IMR-90 (cell line): ENCODE results near the gene SLC30A10. TPM values are rescaled to one million over a fixed set of nuclear protein-coding genes. Genes with fewer than 3 reads are reported as not detected.

Experiments
- ATAC-seq: fragments of 200-7000 bp; cut with Tn5 transposase; 2 replicates; pipeline ENCODE4 v1.9.1; 2020; ENCODE audit warnings: low read depth, mild to moderate bottlenecking, moderate library complexity
- BruUV-seq: library from RNA; stranded (reverse); fragments of 400-500 nt; replicated peaks from 2 replicates; lab custom pipeline; 2021; lab: Mats Ljungman, UMichigan
- CTCF ChIA-PET: fragments of 300-600 bp; formaldehyde crosslinking; extraction: SDS; loops from one replicate; lab custom pipeline; 2021; ENCODE audit warnings: antibody characterized with exemption; lab: Yijun Ruan, JAX
- POLR2A ChIA-PET: fragments of 300-600 bp; sonication (Branson Sonifier 250); formaldehyde crosslinking; loops from one replicate; lab custom pipeline; 2022; ENCODE audit warnings: antibody characterized with exemption; ENCODE audit not compliant: unreplicated experiment; lab: Charles Lee
- DNase-seq: peaks from one replicate; pipeline ENCODE4 v3.0.0; 2013
- H2AFZ ChIP-seq: replicated peaks from 2 replicates; pipeline ENCODE3; 2013; ENCODE audit warnings: low read length, mild to moderate bottlenecking; ENCODE audit not compliant: poor library complexity
- H2AK5ac ChIP-seq: 2 replicates; pipeline ENCODE4 v1.6.1; 2013; ENCODE audit warnings: low read depth, low read length, inconsistent platforms
- H2AK9ac ChIP-seq: replicated peaks from 2 replicates; pipeline ENCODE3; 2013; ENCODE audit warnings: mild to moderate bottlenecking, low read depth, low read length, moderate library complexity; ENCODE audit not compliant: poor library complexity
- H2BK120ac ChIP-seq: 2 replicates; pipeline ENCODE4 v1.6.1; 2013; ENCODE audit warnings: low read depth, low read length, inconsistent platforms
- H2BK15ac ChIP-seq: 3 replicates; pipeline ENCODE4 v1.6.1; 2013; ENCODE audit warnings: low read depth, low read length, inconsistent platforms
- H2BK20ac ChIP-seq: 2 replicates; pipeline ENCODE4 v1.6.1; 2013; ENCODE audit warnings: low read depth, mild to moderate bottlenecking, inconsistent platforms, low read length, moderate library complexity
- H2BK5ac ChIP-seq: 2 replicates; pipeline ENCODE4 v1.6.1; 2013; ENCODE audit warnings: mild to moderate bottlenecking, low read depth, low read length, inconsistent platforms; ENCODE audit not compliant: poor library complexity, severe bottlenecking
- H3K14ac ChIP-seq: replicated peaks from 2 replicates; pipeline ENCODE4 v1.6.1; 2013; ENCODE audit warnings: low read depth, low read length, inconsistent platforms
- H3K18ac ChIP-seq: 2 replicates; pipeline ENCODE4 v1.6.1; 2013; ENCODE audit warnings: low read depth, low read length, control low read depth
- H3K23ac ChIP-seq: 2 replicates; pipeline ENCODE4 v1.6.1; 2013; ENCODE audit warnings: low read depth, low read length, inconsistent platforms
- H3K27ac ChIP-seq: 2 replicates; pipeline ENCODE4 v1.5.1; 2013; ENCODE audit warnings: mild to moderate bottlenecking, control low read depth, low read length; ENCODE audit not compliant: insufficient read depth
- H3K27me3 ChIP-seq: 2 replicates; pipeline ENCODE4 v1.6.1; 2013; ENCODE audit warnings: low read length; ENCODE audit not compliant: control insufficient read depth, insufficient read depth
- H3K36me3 ChIP-seq: 2 replicates; pipeline ENCODE4 v1.6.1; 2013; ENCODE audit warnings: low read length, mixed read lengths; ENCODE audit not compliant: control insufficient read depth, insufficient read depth
- H3K4ac ChIP-seq: 2 replicates; pipeline ENCODE4 v1.6.1; 2013; ENCODE audit warnings: low read depth, low read length, inconsistent platforms
- H3K4me1 ChIP-seq: 2 replicates; pipeline ENCODE4 v1.6.1; 2013; ENCODE audit warnings: low read length, mixed read lengths; ENCODE audit not compliant: control insufficient read depth, insufficient read depth
- H3K4me2 ChIP-seq: 2 replicates; pipeline ENCODE4 v1.6.1; 2013; ENCODE audit warnings: low read depth, mild to moderate bottlenecking, control low read depth, low read length, moderate library complexity
- H3K4me3 ChIP-seq: 2 replicates; pipeline ENCODE4 v1.5.1; 2013; ENCODE audit warnings: low read depth, mild to moderate bottlenecking, control low read depth, low read length, moderate library complexity; ENCODE audit not compliant: insufficient read depth
- H3K56ac ChIP-seq: 2 replicates; pipeline ENCODE4 v1.6.1; 2013; ENCODE audit warnings: low read length, inconsistent platforms; ENCODE audit not compliant: insufficient read depth; ENCODE audit errors: extremely low read depth
- H3K79me1 ChIP-seq, 2 experiments: 2 replicates each; pipeline ENCODE4 v1.6.1; 2013; ENCODE audit warnings: low read length in 2 of 2, inconsistent platforms in 1 of 2, low read depth in 1 of 2
- H3K9ac ChIP-seq: 2 replicates; pipeline ENCODE4 v1.6.1; 2013; ENCODE audit warnings: low read depth, low read length, control low read depth
- H3K9me1 ChIP-seq: 2 replicates; pipeline ENCODE4 v1.6.1; 2013; ENCODE audit warnings: low read length, inconsistent platforms; ENCODE audit not compliant: insufficient read depth
- H3K9me3 ChIP-seq: 2 replicates; pipeline ENCODE4 v1.6.1; 2013; ENCODE audit warnings: low read length; ENCODE audit not compliant: control insufficient read depth, insufficient read depth
- H4K20me1 ChIP-seq: 2 replicates; pipeline ENCODE4 v1.6.1; 2013; ENCODE audit warnings: low read length, inconsistent platforms; ENCODE audit not compliant: insufficient read depth
- H4K5ac ChIP-seq: 2 replicates; pipeline ENCODE4 v1.6.1; 2013; ENCODE audit warnings: mild to moderate bottlenecking, low read depth, low read length, control low read depth
- H4K8ac ChIP-seq, 2 experiments: 2 replicates each; pipeline ENCODE4 v1.6.1; 2013; ENCODE audit warnings: low read depth in 2 of 2, low read length in 2 of 2, control low read depth in 1 of 2, inconsistent platforms in 1 of 2
- H4K91ac ChIP-seq: 2 replicates; pipeline ENCODE4 v1.6.1; 2013; ENCODE audit warnings: low read depth, low read length, inconsistent platforms; ENCODE audit not compliant: insufficient read depth
- BHLHE40 ChIP-seq: fragments of 150-350 bp; IDR thresholded peaks from 2 replicates; pipeline ENCODE4 v1.6.1; 2016; ENCODE audit warnings: mild to moderate bottlenecking, low read depth, low read length
- CHD1 ChIP-seq: IDR thresholded peaks from 2 replicates; pipeline ENCODE4 v1.6.1; 2012; ENCODE audit warnings: low read depth, low read length, improper control_type of control experiment
- FOS ChIP-seq: fragments of 150-350 bp; IDR thresholded peaks from 2 replicates; pipeline ENCODE4 v1.6.1; 2016; ENCODE audit warnings: low read depth, low read length
- MAFK ChIP-seq: IDR thresholded peaks from 2 replicates; pipeline ENCODE4 v1.6.1; 2012; ENCODE audit warnings: low read depth, low read length, improper control_type of control experiment
- MAZ ChIP-seq: IDR thresholded peaks from 2 replicates; pipeline ENCODE4 v1.6.1; 2012; ENCODE audit warnings: low read depth, mild to moderate bottlenecking, low read length, improper control_type of control experiment, moderate library complexity, borderline replicate concordance
- MXI1 ChIP-seq: IDR thresholded peaks from 2 replicates; pipeline ENCODE4 v1.6.1; 2012; ENCODE audit warnings: low read depth, mild to moderate bottlenecking, low read length, moderate library complexity, borderline replicate concordance
- NFE2L2 ChIP-seq: fragments of 150-350 bp; IDR thresholded peaks from 2 replicates; pipeline ENCODE4 v1.6.1; 2016; ENCODE audit warnings: low read depth, mild to moderate bottlenecking, low read length
- POLR2A ChIP-seq: IDR thresholded peaks from 2 replicates; pipeline ENCODE4 v1.6.1; 2012; ENCODE audit warnings: mild to moderate bottlenecking, low read depth, low read length
- RAD21 ChIP-seq: IDR thresholded peaks from 2 replicates; pipeline ENCODE4 v1.6.1; 2012; ENCODE audit warnings: low read length, improper control_type of control experiment
- RCOR1 ChIP-seq: IDR thresholded peaks from 2 replicates; pipeline ENCODE4 v1.6.1; 2012; ENCODE audit warnings: mild to moderate bottlenecking, low read length, improper control_type of control experiment; ENCODE audit not compliant: insufficient replicate concordance
- SMC3 ChIP-seq: fragments of 150-350 bp; IDR thresholded peaks from 2 replicates; pipeline ENCODE4 v1.6.1; 2016; ENCODE audit warnings: low read depth, mild to moderate bottlenecking, antibody characterized with exemption, low read length, moderate library complexity
- WGBS, 2 experiments: methylation state at CpG; one replicate each; pipeline versions ENCODE4 v1.1.5 to v1.1.7; 2013; ENCODE audit warnings: missing lambda C conversion rate in 2 of 2; ENCODE audit not compliant: insufficient read length in 1 of 2; ENCODE audit errors: extremely low coverage in 2 of 2; 5-methylcytosine and 5-hydroxymethylcytosine counted together
- dilution Hi-C: fragments of 300-500 bp; cut with HindIII; formaldehyde crosslinking; loops from one replicate; pipeline ENCODE4 v1.14.3; 2018; ENCODE audit warnings: low sequenced_read_pairs; ENCODE audit not compliant: unreplicated experiment
- in situ Hi-C: fragments of 300-500 bp; cut with MboI; formaldehyde crosslinking; loops from 3 replicates; pipeline ENCODE4 v1.14.3; 2019; ENCODE audit warnings: low sequenced_read_pairs, inconsistent platforms, mixed read lengths
- intact Hi-C: fragments of 100-400 bp; cut with micrococcal nuclease; formaldehyde crosslinking; loops from 2 replicates; pipeline ENCODE4 v1.10.0; 2022
- polyA plus RNA-seq, 3 experiments: library from polyadenylated mRNA; depleted of rRNA; stranded (reverse); fragments of >200 nt; gene quantifications; 2 replicates each; pipeline ENCODE4 v1.2.3, GENCODE V29; 2012; ENCODE audit warnings: low replicate concordance in 1 of 3
- total RNA-seq: library from RNA; depleted of rRNA; stranded (reverse); fragments of >200 nt; gene quantifications from 2 replicates; pipeline ENCODE4 v1.2.3, GENCODE V29; 2012
- TF ChIP-seq, protein P1 (sequence below): fragments of 150-350 bp; IDR thresholded peaks from 2 replicates; pipeline ENCODE4 v1.6.1; 2017; ENCODE audit warnings: mild to moderate bottlenecking, antibody characterized with exemption, low read length, low read depth
- TF ChIP-seq, protein P2 (sequence below): fragments of 150-350 bp; IDR thresholded peaks from 2 replicates; pipeline ENCODE4 v1.6.1; 2016; ENCODE audit warnings: low read depth, mild to moderate bottlenecking, low read length, moderate library complexity, borderline replicate concordance
- TF ChIP-seq, protein P3 (sequence below): conservative IDR thresholded peaks from 2 replicates; pipeline ENCODE4 v1.5.1; 2012; ENCODE audit warnings: mild to moderate bottlenecking, low read depth, low read length, improper control_type of control experiment

Gene SLC30A10
- total and polyA plus RNA-seq, 2 of the 4 experiments (the other 2 are of a cell fraction) = not detected

DNA sequence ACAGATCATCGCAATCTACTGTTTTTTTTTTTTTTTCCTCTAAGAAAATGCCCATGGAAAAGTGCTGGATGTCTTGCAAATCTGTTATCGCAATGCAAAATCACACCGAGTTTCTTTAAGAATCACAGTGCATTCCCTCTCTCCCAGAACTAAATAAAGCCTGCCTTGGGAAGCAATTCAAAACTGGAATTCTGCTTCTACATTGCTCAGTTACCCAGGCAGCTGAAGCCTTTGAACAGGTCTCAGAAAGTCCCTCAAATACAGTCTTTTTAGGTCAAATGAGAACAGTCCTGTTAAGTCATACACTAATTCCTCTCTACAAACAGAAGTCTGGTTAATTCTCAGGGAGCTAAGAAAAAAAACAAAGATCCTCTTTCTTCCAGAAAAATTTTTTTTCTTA lies 46.3 kb downstream of the SLC30A10 start:
- TF ChIP-seq FOS (no peak), SMC3 (no peak), CHD1 (no peak), BHLHE40 (no peak), NFE2L2 (no peak), POLR2A (no peak), RCOR1 (no peak), MAZ (no peak), RAD21 (no peak), MAFK (no peak), MXI1 (no peak)
- TF ChIP-seq, protein P1, sequence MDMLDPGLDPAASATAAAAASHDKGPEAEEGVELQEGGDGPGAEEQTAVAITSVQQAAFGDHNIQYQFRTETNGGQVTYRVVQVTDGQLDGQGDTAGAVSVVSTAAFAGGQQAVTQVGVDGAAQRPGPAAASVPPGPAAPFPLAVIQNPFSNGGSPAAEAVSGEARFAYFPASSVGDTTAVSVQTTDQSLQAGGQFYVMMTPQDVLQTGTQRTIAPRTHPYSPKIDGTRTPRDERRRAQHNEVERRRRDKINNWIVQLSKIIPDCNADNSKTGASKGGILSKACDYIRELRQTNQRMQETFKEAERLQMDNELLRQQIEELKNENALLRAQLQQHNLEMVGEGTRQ = no peak
- TF ChIP-seq, protein P2, sequence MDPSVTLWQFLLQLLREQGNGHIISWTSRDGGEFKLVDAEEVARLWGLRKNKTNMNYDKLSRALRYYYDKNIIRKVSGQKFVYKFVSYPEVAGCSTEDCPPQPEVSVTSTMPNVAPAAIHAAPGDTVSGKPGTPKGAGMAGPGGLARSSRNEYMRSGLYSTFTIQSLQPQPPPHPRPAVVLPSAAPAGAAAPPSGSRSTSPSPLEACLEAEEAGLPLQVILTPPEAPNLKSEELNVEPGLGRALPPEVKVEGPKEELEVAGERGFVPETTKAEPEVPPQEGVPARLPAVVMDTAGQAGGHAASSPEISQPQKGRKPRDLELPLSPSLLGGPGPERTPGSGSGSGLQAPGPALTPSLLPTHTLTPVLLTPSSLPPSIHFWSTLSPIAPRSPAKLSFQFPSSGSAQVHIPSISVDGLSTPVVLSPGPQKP = no peak
- TF ChIP-seq, protein P3, sequence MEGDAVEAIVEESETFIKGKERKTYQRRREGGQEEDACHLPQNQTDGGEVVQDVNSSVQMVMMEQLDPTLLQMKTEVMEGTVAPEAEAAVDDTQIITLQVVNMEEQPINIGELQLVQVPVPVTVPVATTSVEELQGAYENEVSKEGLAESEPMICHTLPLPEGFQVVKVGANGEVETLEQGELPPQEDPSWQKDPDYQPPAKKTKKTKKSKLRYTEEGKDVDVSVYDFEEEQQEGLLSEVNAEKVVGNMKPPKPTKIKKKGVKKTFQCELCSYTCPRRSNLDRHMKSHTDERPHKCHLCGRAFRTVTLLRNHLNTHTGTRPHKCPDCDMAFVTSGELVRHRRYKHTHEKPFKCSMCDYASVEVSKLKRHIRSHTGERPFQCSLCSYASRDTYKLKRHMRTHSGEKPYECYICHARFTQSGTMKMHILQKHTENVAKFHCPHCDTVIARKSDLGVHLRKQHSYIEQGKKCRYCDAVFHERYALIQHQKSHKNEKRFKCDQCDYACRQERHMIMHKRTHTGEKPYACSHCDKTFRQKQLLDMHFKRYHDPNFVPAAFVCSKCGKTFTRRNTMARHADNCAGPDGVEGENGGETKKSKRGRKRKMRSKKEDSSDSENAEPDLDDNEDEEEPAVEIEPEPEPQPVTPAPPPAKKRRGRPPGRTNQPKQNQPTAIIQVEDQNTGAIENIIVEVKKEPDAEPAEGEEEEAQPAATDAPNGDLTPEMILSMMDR = no peak
- ATAC-seq (no peak), DNase-seq (no peak)
- Histone ChIP-seq H2AK5ac (no peak overlapping the region), H3K4me2 (no peak overlapping the region), H3K27me3 (no peaks in the 10 kb centered on the region), H3K79me1 (no peaks in the 10 kb centered on the region), H2BK120ac (no peak overlapping the region), H4K91ac (no peak overlapping the region), H2BK20ac (no peak overlapping the region), H3K4me3 (no peak overlapping the region), H4K20me1 (no peaks in the 10 kb centered on the region), H2BK5ac (no peak overlapping the region), H3K23ac (no peak overlapping the region), H2BK15ac (no peak overlapping the region), H3K36me3 (no peaks in the 10 kb centered on the region), H4K5ac (no peak overlapping the region), H2AK9ac (no peak overlapping the region), H3K4me1 (no peaks in the 10 kb centered on the region), H3K4ac (no peak overlapping the region), H3K18ac (no peak overlapping the region), H3K9me1 (no peaks in the 10 kb centered on the region), H3K9ac (no peak overlapping the region), H4K8ac (no peak overlapping the region), H3K27ac (no peak overlapping the region), H3K56ac (no peak overlapping the region), H2AFZ (no peak overlapping the region), H3K9me3 (no peaks in the 10 kb centered on the region), H3K14ac (no peak overlapping the region)
- WGBS, 2 experiments = 67% methylated on average over 1 of the region's 3 CpGs; no CpG with 5 or more reads in 1 of the 2 experiments
- BruUV-seq = no TSS peak
- intact Hi-C loops = no loop called here
- CTCF ChIA-PET = interaction anchor here (0.7 kb wide), 1 partner anchor 48 kb away, joined by 3 read pairs; no protein-coding TSS in a partner anchor
- in situ Hi-C loops = no loop called here
- dilution Hi-C loops = no loop called here
- POLR2A ChIA-PET = no interaction called here
